Left kidney (tissue), 2 donors: ENCODE results near the gene TMEM101. TPM values are rescaled to one million over a fixed set of nuclear protein-coding genes. Genes with fewer than 3 reads are reported as not detected.
"Not testable (repeated sequence)": the region's sequence is repeated elsewhere in the genome, so short reads cannot be mapped to it uniquely, and the experiment has no call there.

ENCODE experiments used
- DNase-seq: peaks from one replicate; pipeline ENCODE4 v3.0.0-alpha.2; 2013
- polyA plus RNA-seq: library from polyadenylated mRNA; unstranded; fragments of 120-200 nt; gene quantifications from one replicate; pipeline ENCODE4 v1.2.1, GENCODE V29; 2013; ENCODE audit not compliant: insufficient read length

TMEM101 gene
- polyA plus RNA-seq, 1 donor: 38.7 TPM

GRCh38 chr17:43976963-43977837, 37.6 kb downstream of the TMEM101 start:
- no peak for DNase-seq

- DNase-seq: no peak
Observed at GRCh38 chr17:43975898-43976297, 38.9 kb downstream of the TMEM101 start.

DNA sequence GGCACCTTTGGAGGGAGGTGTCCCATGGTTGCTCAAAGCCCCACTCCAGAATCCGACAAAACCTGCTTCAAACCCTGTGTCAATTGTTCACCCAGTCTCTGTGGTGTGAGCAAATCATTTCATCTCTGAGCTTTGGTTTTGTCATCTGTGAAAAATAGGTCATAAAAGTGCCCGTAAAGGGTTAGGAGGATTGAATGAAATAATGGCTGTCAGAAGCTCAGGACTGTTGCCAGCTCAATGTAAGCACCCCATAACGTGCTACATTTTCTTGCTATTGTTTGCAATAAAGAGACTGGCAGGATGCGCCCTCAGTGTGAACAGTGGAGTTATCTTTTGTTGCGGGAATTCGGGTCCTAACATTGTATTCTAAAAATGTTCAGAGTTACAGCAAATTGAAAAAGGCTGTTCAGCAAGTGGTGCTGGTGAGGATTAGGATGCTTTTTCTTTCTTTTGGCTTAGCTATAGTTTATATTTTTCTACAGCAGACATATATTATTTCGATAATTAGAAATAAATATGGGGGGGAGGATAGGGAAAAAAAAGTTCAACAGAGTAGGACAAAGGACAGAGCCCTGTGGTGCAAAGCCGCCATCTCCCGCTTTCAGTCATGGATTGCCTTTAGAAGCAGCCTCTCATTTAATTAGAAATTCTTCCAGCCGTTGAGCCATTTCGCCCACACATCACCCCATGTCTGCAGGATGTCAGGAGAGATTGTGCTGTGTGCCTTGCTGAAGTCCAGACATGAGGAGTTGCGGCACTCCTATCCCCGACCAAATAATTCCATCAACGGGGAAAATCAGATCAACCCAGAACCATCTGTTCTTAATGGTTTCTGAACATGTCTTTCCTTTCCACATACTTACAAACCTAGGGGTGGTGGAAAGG, 40.1 kb downstream of the TMEM101 start:
- no peak for DNase-seq

GRCh38 chr17:43972444-43973212, 42.1 kb downstream of the TMEM101 start:
- not testable (repeated sequence) for DNase-seq

DNA sequence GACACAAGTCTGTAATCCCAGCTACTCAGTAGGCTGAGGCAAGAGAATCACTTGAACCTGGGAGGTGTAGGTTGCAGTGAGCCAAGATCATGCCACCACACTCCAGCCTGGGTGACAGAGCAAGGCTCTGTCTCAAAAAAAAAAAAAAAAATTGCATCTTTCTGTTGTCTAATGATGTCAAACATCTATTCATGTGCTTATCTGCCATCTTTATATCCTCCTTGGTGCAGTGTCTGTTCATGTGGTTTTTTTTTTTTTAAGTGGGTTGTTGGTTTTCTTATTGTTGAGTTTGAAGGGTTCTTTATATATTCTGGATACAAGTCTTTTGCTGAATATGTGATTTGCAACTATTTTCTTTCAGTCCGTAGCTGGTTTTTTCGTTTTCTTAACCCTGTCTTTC, 43.3 kb downstream of the TMEM101 start:
- not testable (repeated sequence) for DNase-seq

- no peak for DNase-seq
Observed at GRCh38 chr17:43970366-43970765, 44.4 kb downstream of the TMEM101 start.

- no peak for DNase-seq
Observed at GRCh38 chr17:43967251-43967875, 47.4 kb downstream of the TMEM101 start.

- DNase-seq: no peak
Observed at GRCh38 chr17:43966276-43966675, 48.5 kb downstream of the TMEM101 start.

DNA sequence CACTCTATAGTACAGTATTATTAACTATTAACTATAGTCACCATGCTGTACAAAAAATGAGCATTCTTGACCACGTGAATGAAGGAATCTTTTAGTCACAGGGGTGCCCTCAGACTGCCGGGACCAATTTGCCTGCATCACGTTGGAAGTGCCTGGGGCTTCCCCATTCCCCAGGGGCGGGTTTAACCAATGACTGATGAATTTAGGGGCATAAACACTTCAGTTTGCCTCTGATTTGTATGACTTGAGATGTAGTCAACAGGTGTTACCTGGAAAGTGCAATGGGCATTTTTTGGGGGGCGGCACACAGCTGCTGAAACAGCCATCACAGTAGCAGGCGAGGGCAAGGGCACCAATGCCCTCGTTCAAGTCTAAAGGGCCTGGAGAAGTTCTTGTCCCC, 52.3 kb downstream of the TMEM101 start:
- no peak for DNase-seq

DNA sequence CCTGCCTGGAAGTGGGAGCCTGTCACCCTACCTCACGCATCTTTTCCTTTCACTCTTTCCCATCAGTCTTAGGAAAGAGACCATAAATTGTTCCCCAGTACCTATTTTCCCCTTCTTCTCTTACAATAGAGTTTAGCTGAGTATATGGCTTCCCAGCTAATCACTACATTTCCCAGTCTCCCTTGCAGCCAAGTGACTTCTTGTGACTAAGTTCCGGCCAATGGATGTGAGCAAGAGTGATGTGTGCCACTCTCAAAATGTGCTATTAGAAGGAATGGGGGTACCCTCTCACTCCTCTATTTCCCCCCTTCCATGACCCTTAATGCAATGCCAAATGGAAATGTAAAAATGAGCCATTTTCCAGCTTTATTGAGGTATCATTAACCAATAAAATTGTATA, 52.8 kb downstream of the TMEM101 start:
- no peak for DNase-seq

DNA sequence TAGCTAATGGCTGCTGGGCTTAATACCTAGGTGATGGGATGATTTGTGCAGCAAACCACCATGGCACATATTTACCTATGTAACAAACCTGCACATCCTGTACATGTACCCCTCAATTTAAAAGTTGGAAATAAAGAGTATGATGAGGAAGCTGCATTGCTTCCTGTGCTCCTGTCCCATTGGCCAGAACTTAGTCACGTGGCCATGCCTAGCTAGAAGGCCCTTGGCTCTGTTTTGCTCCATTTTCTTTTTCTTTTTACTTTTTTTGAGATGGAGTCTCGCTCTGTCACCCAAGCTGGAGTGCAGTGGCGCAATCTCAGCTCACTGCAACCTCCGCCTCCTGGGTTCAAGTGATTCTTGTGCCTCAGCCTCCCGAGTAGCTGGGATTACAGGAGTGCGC, 53.5 kb downstream of the TMEM101 start:
- not testable (repeated sequence) for DNase-seq

Other genes starting within 250 kb of the TMEM101 start
- gene DUSP3, start 236.0 kb downstream of the TMEM101 start, polyA plus RNA-seq: 58.5 TPM
- 0.10 TPM for gene CFAP97D1, start 234.5 kb downstream of the TMEM101 start, polyA plus RNA-seq
- 13.6 TPM for gene MPP3, start 181.8 kb downstream of the TMEM101 start, polyA plus RNA-seq
- gene CD300LG, start 167.8 kb downstream of the TMEM101 start, polyA plus RNA-seq: 0.70 TPM
- gene MPP2, start 107.4 kb downstream of the TMEM101 start, polyA plus RNA-seq: 6.4 TPM
- gene PPY, start 72.5 kb downstream of the TMEM101 start, polyA plus RNA-seq: 0.45 TPM
- 0.22 TPM for gene PYY, start 61.0 kb downstream of the TMEM101 start, polyA plus RNA-seq
- gene NAGS, start 10.3 kb downstream of the TMEM101 start, polyA plus RNA-seq: 2.0 TPM
- gene LSM12, start 51.7 kb upstream of the TMEM101 start, polyA plus RNA-seq: 47.4 TPM
- 69.6 TPM for gene G6PC3, start 55.8 kb upstream of the TMEM101 start, polyA plus RNA-seq
- 44.7 TPM for gene HDAC5, start 108.7 kb upstream of the TMEM101 start, polyA plus RNA-seq
- 6.8 TPM for gene HROB, start 127.0 kb upstream of the TMEM101 start, polyA plus RNA-seq
- gene ASB16, start 155.7 kb upstream of the TMEM101 start, polyA plus RNA-seq: 3.0 TPM
- 46.8 TPM for gene TMUB2, start 172.0 kb upstream of the TMEM101 start, polyA plus RNA-seq
- 69.2 TPM for gene ATXN7L3, start 184.9 kb upstream of the TMEM101 start, polyA plus RNA-seq
- gene UBTF, start 204.7 kb upstream of the TMEM101 start, polyA plus RNA-seq: 121 TPM